GM10266 (cell line): Measurements from ENCODE around the gene DEFB112.
A peak's percentile ranks its signal among the peaks of the same experiment; 100 is the strongest.

Experiments
- DNase-seq: peaks from one replicate; pipeline ENCODE4 v3.0.0; 2012; ENCODE audit errors: extremely low spot score
- CTCF ChIP-seq: IDR thresholded peaks from 2 replicates; pipeline ENCODE4 v1.5.1; 2012; ENCODE audit warnings: mild to moderate bottlenecking, low read depth; ENCODE audit not compliant: control insufficient read depth, insufficient read depth; ENCODE audit errors: missing control alignments

The DEFB112 gene

GRCh38 chr6:50056242-50056641 is 6.5 kb upstream of the DEFB112 start:
- TF ChIP-seq CTCF, result no peak
- no peak for DNase-seq

- no peak for DNase-seq
Observed at GRCh38 chr6:50047026-50047425, 2.7 kb downstream of the DEFB112 start.

GRCh38 chr6:50030777-50031562 is 18.8 kb downstream of the DEFB112 start:
- no peak for DNase-seq
- peak; percentile 38 for TF ChIP-seq CTCF

More at GRCh38 chr6:50047026-50047425, 2.7 kb downstream of the DEFB112 start:
- no peak for TF ChIP-seq CTCF

GRCh38 chr6:50030350-50030749 is 19.4 kb downstream of the DEFB112 start:
- no peak for TF ChIP-seq CTCF
- no peak for DNase-seq

GRCh38 chr6:50025258-50025657 is 24.5 kb downstream of the DEFB112 start:
- no peak for DNase-seq
- TF ChIP-seq CTCF, result no peak

- no peak for DNase-seq
- TF ChIP-seq CTCF, result no peak
Observed at GRCh38 chr6:50021894-50022293, 27.8 kb downstream of the DEFB112 start, which contains the start of gene DEFB110. DEFB110 (minus strand) TSS chr6:50021994; CDS start chr6:50021935, 59 bp downstream.

- no peak for TF ChIP-seq CTCF
- DNase-seq, result no peak
Observed at GRCh38 chr6:50007819-50008218, 41.9 kb downstream of the DEFB112 start.
